ENCODE results near the gene VAV3. TPM values are rescaled to one million over a fixed set of nuclear protein-coding genes. Genes with fewer than 3 reads are reported as not detected.

The VAV3 gene
- total and polyA plus RNA-seq, 2 donors (not counting 1 experiment from before 2014, with no cell fraction given): not detected

DNA sequence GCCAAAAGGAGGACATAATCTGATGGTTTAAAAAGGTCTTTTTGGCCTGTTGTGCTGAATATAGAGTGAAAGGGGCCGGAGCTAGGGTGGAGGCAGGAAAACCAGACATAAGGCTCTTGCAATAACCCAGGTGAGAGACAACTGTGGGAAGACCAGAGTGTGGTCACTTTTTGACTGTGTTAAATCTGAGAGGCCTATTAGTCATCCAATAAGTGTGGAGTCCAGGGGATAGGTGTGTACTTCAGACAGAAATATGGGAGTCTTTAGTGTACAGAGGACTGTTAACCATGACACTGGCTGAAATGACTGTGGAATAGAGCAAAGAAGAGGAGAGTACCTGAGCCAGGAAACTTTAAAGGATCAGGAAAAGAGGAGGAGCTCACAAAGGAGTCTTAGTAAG, 89.3 kb downstream of the VAV3 start:
- no peak for DNase-seq (ENCODE audit: low read depth in 2 of 2)
- Histone ChIP-seq H3K4me1 (ENCODE audit: control insufficient read depth, extremely low read depth, insufficient read depth, low read length) (no peaks in the 10 kb centered on the region), H3K9me3 (ENCODE audit: control insufficient read depth, insufficient read depth, low read depth, low read length) (no peaks in the 10 kb centered on the region), H2AFZ (ENCODE audit: low read length) (no peak overlapping the region), H3K4me2 (ENCODE audit: extremely low read depth, insufficient read depth, low read length) (no peak overlapping the region), H3K79me2 (ENCODE audit: control insufficient read depth, insufficient read depth, low read length) (no peaks in the 10 kb centered on the region), H3K4me3 (replicated peaks in 1 of 4; ENCODE audit: control extremely low read depth in 1 of 4, insufficient read depth in 1 of 4, low read depth in 3 of 4, low read length in 4 of 4) (no peak overlapping the region), H3K27me3 (ENCODE audit: control insufficient read depth, insufficient read depth, low read length) (no peaks in the 10 kb centered on the region), H3K27ac (ENCODE audit: insufficient read depth, low read length) (no peak overlapping the region), H4K20me1 (ENCODE audit: control insufficient read depth, extremely low read depth, insufficient read depth, low read length) (no peaks in the 10 kb centered on the region), H3K9ac (ENCODE audit: insufficient read depth, low read length) (no peak overlapping the region), H3K36me3 (ENCODE audit: control insufficient read depth, insufficient read depth, low read length) (no peaks in the 10 kb centered on the region)
- TF ChIP-seq EZH2 (IDR thresholded peaks at IDR 0.05; ENCODE audit: low read length, missing control alignments): no peak

DNA sequence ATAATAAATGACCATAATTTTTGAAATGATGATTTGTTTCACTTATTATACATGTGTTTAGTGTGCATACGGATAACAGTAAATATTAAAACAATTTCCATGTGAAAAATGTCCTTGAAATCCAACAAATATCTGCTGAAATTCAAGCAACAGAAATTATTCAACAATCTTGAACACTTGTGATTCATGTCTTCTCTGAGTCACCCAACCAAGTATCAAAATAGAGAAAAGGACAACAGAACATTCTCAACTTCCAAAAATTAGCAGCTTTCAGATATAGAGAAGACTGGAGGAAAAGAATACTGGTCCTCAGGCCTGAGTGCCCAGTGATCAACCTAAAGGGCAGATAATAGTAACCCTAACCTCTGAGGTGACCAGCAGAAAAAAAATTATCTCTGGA, 90.8 kb downstream of the VAV3 start:
- Histone ChIP-seq H3K9ac (ENCODE audit: insufficient read depth, low read length) (no peak overlapping the region), H3K9me3 (ENCODE audit: control insufficient read depth, insufficient read depth, low read depth, low read length) (no peaks in the 10 kb centered on the region), H3K4me3 (replicated peaks in 1 of 4; ENCODE audit: control extremely low read depth in 1 of 4, insufficient read depth in 1 of 4, low read depth in 3 of 4, low read length in 4 of 4) (no peak overlapping the region), H3K79me2 (ENCODE audit: control insufficient read depth, insufficient read depth, low read length) (no peaks in the 10 kb centered on the region), H3K27ac (ENCODE audit: insufficient read depth, low read length) (no peak overlapping the region), H3K36me3 (ENCODE audit: control insufficient read depth, insufficient read depth, low read length) (no peaks in the 10 kb centered on the region), H2AFZ (ENCODE audit: low read length) (no peak overlapping the region), H3K4me2 (ENCODE audit: extremely low read depth, insufficient read depth, low read length) (no peak overlapping the region), H3K4me1 (ENCODE audit: control insufficient read depth, extremely low read depth, insufficient read depth, low read length) (no peaks in the 10 kb centered on the region), H4K20me1 (ENCODE audit: control insufficient read depth, extremely low read depth, insufficient read depth, low read length) (no peaks in the 10 kb centered on the region), H3K27me3 (ENCODE audit: control insufficient read depth, insufficient read depth, low read length) (no peaks in the 10 kb centered on the region)
- peak in 1 of 2 donors; percentile 12 for DNase-seq (ENCODE audit: low read depth in 2 of 2)
- TF ChIP-seq, protein P1, sequence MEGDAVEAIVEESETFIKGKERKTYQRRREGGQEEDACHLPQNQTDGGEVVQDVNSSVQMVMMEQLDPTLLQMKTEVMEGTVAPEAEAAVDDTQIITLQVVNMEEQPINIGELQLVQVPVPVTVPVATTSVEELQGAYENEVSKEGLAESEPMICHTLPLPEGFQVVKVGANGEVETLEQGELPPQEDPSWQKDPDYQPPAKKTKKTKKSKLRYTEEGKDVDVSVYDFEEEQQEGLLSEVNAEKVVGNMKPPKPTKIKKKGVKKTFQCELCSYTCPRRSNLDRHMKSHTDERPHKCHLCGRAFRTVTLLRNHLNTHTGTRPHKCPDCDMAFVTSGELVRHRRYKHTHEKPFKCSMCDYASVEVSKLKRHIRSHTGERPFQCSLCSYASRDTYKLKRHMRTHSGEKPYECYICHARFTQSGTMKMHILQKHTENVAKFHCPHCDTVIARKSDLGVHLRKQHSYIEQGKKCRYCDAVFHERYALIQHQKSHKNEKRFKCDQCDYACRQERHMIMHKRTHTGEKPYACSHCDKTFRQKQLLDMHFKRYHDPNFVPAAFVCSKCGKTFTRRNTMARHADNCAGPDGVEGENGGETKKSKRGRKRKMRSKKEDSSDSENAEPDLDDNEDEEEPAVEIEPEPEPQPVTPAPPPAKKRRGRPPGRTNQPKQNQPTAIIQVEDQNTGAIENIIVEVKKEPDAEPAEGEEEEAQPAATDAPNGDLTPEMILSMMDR (conservative IDR thresholded peaks at IDR 0.05 in 1 of 2, IDR thresholded peaks at IDR 0.05 in 1 of 2; ENCODE audit: low read depth in 1 of 2, low read length in 2 of 2): no peak
- TF ChIP-seq EZH2 (IDR thresholded peaks at IDR 0.05; ENCODE audit: low read length, missing control alignments): no peak

DNA sequence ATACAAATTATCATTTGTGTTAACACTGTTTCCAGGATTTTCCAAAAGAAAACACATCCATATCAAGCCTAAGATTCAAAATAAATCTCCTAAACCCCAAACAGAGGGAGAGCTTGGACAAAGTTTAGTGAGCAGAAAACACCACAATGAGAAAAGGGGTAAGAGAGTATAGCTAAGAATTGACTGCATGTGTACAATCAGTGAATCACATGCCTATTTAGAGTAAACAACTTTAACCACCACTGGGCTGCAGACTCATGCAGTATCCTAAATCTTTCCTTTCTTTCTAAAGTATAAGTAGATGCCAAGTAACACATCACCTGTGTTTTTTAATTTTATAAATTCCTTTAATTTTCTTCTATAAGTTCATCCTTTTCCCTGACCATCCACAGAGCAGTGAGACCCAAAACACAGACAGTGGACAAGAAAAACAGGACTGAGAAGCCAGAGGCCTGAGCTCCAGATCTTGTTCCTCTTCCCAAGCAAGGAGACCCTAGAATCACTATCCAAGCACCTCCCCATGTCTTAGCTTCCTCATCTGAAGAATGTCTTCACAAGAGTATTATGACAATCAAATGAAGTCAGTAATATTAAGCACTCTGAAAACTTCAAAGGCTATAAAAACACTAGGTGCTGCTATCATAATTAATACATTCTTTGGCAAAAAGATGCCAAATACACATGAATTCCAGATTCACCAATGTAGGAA, 93.1 kb downstream of the VAV3 start:
- Histone ChIP-seq H3K9ac (ENCODE audit: insufficient read depth, low read length) (no peak overlapping the region), H3K4me3 (replicated peaks in 1 of 4; ENCODE audit: control extremely low read depth in 1 of 4, insufficient read depth in 1 of 4, low read depth in 3 of 4, low read length in 4 of 4) (no peak overlapping the region), H3K27ac (ENCODE audit: insufficient read depth, low read length) (no peak overlapping the region), H3K4me1 (ENCODE audit: control insufficient read depth, extremely low read depth, insufficient read depth, low read length) (no peaks in the 10 kb centered on the region), H3K9me3 (ENCODE audit: control insufficient read depth, insufficient read depth, low read depth, low read length) (no peaks in the 10 kb centered on the region), H3K4me2 (ENCODE audit: extremely low read depth, insufficient read depth, low read length) (no peak overlapping the region), H4K20me1 (ENCODE audit: control insufficient read depth, extremely low read depth, insufficient read depth, low read length) (no peaks in the 10 kb centered on the region), H3K36me3 (ENCODE audit: control insufficient read depth, insufficient read depth, low read length) (no peaks in the 10 kb centered on the region), H2AFZ (ENCODE audit: low read length) (no peak overlapping the region), H3K79me2 (ENCODE audit: control insufficient read depth, insufficient read depth, low read length) (no peaks in the 10 kb centered on the region), H3K27me3 (ENCODE audit: control insufficient read depth, insufficient read depth, low read length) (peaks cover 3% of the 10 kb centered on the region)
- no peak for DNase-seq (ENCODE audit: low read depth in 2 of 2)
- TF ChIP-seq EZH2 (IDR thresholded peaks at IDR 0.05; ENCODE audit: low read length, missing control alignments): no peak
- TF ChIP-seq, protein P1 (conservative IDR thresholded peaks at IDR 0.05 in 1 of 2, IDR thresholded peaks at IDR 0.05 in 1 of 2; ENCODE audit: low read depth in 1 of 2, low read length in 2 of 2): no peak

All from fibroblast of lung (primary cell).